Neural progenitor cell (in vitro differentiated cells): Measurements from ENCODE around the gene NASP.

Source experiments
- EZH2 ChIP-seq: fragments of 200-600 bp; sonication (generic); IDR thresholded peaks from 2 replicates; pipeline ENCODE4 v1.6.1; 2017; ENCODE audit warnings: antibody characterized with exemption, mild to moderate bottlenecking, moderate library complexity
- TF ChIP-seq, protein P1 (sequence below): fragments of 200-600 bp; sonication (generic); IDR thresholded peaks from 2 replicates; pipeline ENCODE4 v1.5.1; 2017; ENCODE audit warnings: antibody characterized with exemption, mild to moderate bottlenecking

DNA sequence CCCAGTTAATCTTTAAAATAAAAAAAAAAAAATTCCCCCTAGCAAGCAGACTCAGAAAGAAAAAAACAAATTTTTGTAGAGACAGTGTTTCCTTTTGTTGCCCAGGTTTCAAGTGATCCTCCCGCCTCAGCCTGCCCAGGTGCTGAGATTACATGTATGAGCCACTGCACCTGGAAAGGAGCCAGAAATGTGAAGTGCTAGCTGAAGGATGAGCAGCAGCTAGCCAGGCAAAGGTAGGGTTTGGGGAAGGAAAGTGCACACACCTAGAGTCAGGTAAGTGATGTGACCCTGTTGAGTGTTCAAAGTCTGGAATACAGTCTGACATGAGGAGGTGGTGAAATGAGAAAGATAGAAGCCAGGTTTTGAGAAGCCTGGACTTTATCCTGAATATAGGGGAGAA is 31.5 kb upstream of the NASP start:
- TF ChIP-seq, protein P1, sequence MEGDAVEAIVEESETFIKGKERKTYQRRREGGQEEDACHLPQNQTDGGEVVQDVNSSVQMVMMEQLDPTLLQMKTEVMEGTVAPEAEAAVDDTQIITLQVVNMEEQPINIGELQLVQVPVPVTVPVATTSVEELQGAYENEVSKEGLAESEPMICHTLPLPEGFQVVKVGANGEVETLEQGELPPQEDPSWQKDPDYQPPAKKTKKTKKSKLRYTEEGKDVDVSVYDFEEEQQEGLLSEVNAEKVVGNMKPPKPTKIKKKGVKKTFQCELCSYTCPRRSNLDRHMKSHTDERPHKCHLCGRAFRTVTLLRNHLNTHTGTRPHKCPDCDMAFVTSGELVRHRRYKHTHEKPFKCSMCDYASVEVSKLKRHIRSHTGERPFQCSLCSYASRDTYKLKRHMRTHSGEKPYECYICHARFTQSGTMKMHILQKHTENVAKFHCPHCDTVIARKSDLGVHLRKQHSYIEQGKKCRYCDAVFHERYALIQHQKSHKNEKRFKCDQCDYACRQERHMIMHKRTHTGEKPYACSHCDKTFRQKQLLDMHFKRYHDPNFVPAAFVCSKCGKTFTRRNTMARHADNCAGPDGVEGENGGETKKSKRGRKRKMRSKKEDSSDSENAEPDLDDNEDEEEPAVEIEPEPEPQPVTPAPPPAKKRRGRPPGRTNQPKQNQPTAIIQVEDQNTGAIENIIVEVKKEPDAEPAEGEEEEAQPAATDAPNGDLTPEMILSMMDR = no peak
- no peak for TF ChIP-seq EZH2
